Endothelial cell (in vitro differentiated cells): ENCODE measurements around the gene YWHAQ. TPM values are rescaled to one million over a fixed set of nuclear protein-coding genes. Genes with fewer than 3 reads are reported as not detected.

Experiments
- DNase-seq: peaks from one replicate; pipeline ENCODE4 v3.0.0; 2021; ENCODE audit warnings: low spot score
- H3K27ac Mint-ChIP-seq: one replicate; pipeline ENCODE4 v1.8.0; 2021; ENCODE audit warnings: mixed read lengths, inconsistent platforms; ENCODE audit not compliant: unreplicated experiment
- H3K27me3 Mint-ChIP-seq: one replicate; pipeline ENCODE4 v1.8.0; 2021; ENCODE audit warnings: mild to moderate bottlenecking, moderate library complexity, mixed read lengths, inconsistent platforms; ENCODE audit not compliant: unreplicated experiment
- H3K36me3 Mint-ChIP-seq: one replicate; pipeline ENCODE4 v1.8.0; 2021; ENCODE audit warnings: mild to moderate bottlenecking, low read depth, mixed read lengths, inconsistent platforms; ENCODE audit not compliant: unreplicated experiment
- H3K4me1 Mint-ChIP-seq: one replicate; pipeline ENCODE4 v1.8.0; 2021; ENCODE audit warnings: mild to moderate bottlenecking, mixed read lengths, inconsistent platforms; ENCODE audit not compliant: unreplicated experiment
- H3K4me3 Mint-ChIP-seq: one replicate; pipeline ENCODE4 v1.8.0; 2021; ENCODE audit warnings: mild to moderate bottlenecking, mixed read lengths, inconsistent platforms; ENCODE audit not compliant: unreplicated experiment
- H3K9me3 Mint-ChIP-seq: one replicate; pipeline ENCODE4 v1.8.0; 2021; ENCODE audit warnings: mixed read lengths, inconsistent platforms; ENCODE audit not compliant: unreplicated experiment
- CTCF ChIP-seq: fragments of 200-600 bp; sonication (generic); IDR thresholded peaks from one replicate; pipeline ENCODE4 v1.5.0; 2021; ENCODE audit warnings: antibody characterized with exemption; ENCODE audit not compliant: unreplicated experiment
- total RNA-seq: library from RNA; stranded (reverse); fragmentation: NEBNext Ultra II Directional; extraction: Animal tissue kit (Norgen Biotek cat#: 25700); gene quantifications from one replicate; pipeline ENCODE4 v1.2.1, GENCODE V29; 2021; ENCODE audit not compliant: unreplicated experiment

YWHAQ gene
- total RNA-seq, 1 donor from 2014 or later = 268 TPM

GRCh38 chr2:9637330-9637729 is 6.5 kb upstream of the YWHAQ start:
- TF ChIP-seq CTCF = no peak
- no peak overlapping the region for H3K27ac Mint-ChIP-seq
- no peak for DNase-seq
- peaks cover 9% of the 10 kb centered on the region for H3K4me1 Mint-ChIP-seq
- H3K36me3 Mint-ChIP-seq = no peaks in the 10 kb centered on the region
- H3K9me3 Mint-ChIP-seq = no peaks in the 10 kb centered on the region
- no peak overlapping the region for H3K4me3 Mint-ChIP-seq
- H3K27me3 Mint-ChIP-seq = peaks cover 6% of the 10 kb centered on the region

GRCh38 chr2:9634133-9634532 is 3.3 kb upstream of the YWHAQ start:
- Mint-ChIP-seq H3K4me3 (no peak overlapping the region), H3K27me3 (peaks cover 14% of the 10 kb centered on the region)
- TF ChIP-seq CTCF = no peak

GRCh38 chr2:9631878-9632700 is 1.3 kb upstream of the YWHAQ start:
- no peak for TF ChIP-seq CTCF
- Mint-ChIP-seq H3K4me1 (peaks cover 31% of the 10 kb centered on the region), H3K27me3 (peaks cover 14% of the 10 kb centered on the region), H3K9me3 (no peaks in the 10 kb centered on the region), H3K36me3 (peaks cover 23% of the 10 kb centered on the region), H3K4me3 (peak overlapping the region; percentile 89), H3K27ac (peak overlapping the region; percentile 59)
- DNase-seq = no peak

More at GRCh38 chr2:9634133-9634532, 3.3 kb upstream of the YWHAQ start:
- Mint-ChIP-seq H3K4me1 (peaks cover 20% of the 10 kb centered on the region), H3K36me3 (peaks cover 8% of the 10 kb centered on the region), H3K9me3 (no peaks in the 10 kb centered on the region), H3K27ac (no peak overlapping the region)
- no peak for DNase-seq

GRCh38 chr2:9631553-9631819 is 689 bp upstream of the YWHAQ start:
- H3K27ac Mint-ChIP-seq = peak overlapping the region; percentile 82
- no peak for DNase-seq
- peaks cover 27% of the 10 kb centered on the region for H3K36me3 Mint-ChIP-seq
- no peak for TF ChIP-seq CTCF
- H3K4me3 Mint-ChIP-seq = peak overlapping the region; percentile 89
- H3K4me1 Mint-ChIP-seq = peaks cover 37% of the 10 kb centered on the region
- H3K9me3 Mint-ChIP-seq = no peaks in the 10 kb centered on the region
- peaks cover 11% of the 10 kb centered on the region for H3K27me3 Mint-ChIP-seq

GRCh38 chr2:9630117-9630735 is 571 bp downstream of the YWHAQ start:
- DNase-seq = peak; percentile 78
- peaks cover 31% of the 10 kb centered on the region for H3K36me3 Mint-ChIP-seq
- H3K27me3 Mint-ChIP-seq = peaks cover 11% of the 10 kb centered on the region
- H3K9me3 Mint-ChIP-seq = no peaks in the 10 kb centered on the region
- peak overlapping the region; percentile 92 for H3K27ac Mint-ChIP-seq
- H3K4me1 Mint-ChIP-seq = peaks cover 42% of the 10 kb centered on the region
- H3K4me3 Mint-ChIP-seq = peak overlapping the region; percentile 98
- no peak for TF ChIP-seq CTCF
